Measurements from ENCODE around the gene IFNL1. TPM values are rescaled to one million over a fixed set of nuclear protein-coding genes. Genes with fewer than 3 reads are reported as not detected.
"Not testable (repeated sequence)": the region's sequence is repeated elsewhere in the genome, so short reads cannot be mapped to it uniquely, and the experiment has no call there.

Gene IFNL1
- total and polyA plus RNA-seq, 3 experiments from 2014 or later: 4.6 TPM; not detected in 2

- no peaks in the 10 kb centered on the region for H3K9me3 Mint-ChIP-seq
- Histone ChIP-seq H3K9me3 (ENCODE audit: low read length) (no peaks in the 10 kb centered on the region), H3K36me3 (ENCODE audit: insufficient read depth, low read length) (no peaks in the 10 kb centered on the region), H3K4me3 (ENCODE audit: low read length) (no peak overlapping the region), H3K27ac (ENCODE audit: low read depth, low read length) (no peak overlapping the region), H3K4me1 (ENCODE audit: insufficient read depth, low read length) (no peaks in the 10 kb centered on the region), H3K27me3 (ENCODE audit: insufficient read depth, low read length, poor library complexity, severe bottlenecking) (no peaks in the 10 kb centered on the region)
- POLR2A ChIA-PET: no interaction called here
- CTCF ChIA-PET: no interaction called here
- H3K4me3 Mint-ChIP-seq: no peak overlapping the region
- H3K4me1 Mint-ChIP-seq: peaks cover 5 to 19% (median 15%) of the 10 kb centered on the region in 3 donors
- DNase-seq: peak in 1 of 5 donors; percentile 45
- H3K27me3 Mint-ChIP-seq: peaks cover 0 to 1% of the 10 kb centered on the region in 2 donors
- peaks cover 2 to 43% (median 10%) of the 10 kb centered on the region in 3 donors for H3K36me3 Mint-ChIP-seq
- H3K27ac Mint-ChIP-seq: no peak overlapping the region
Observed at GRCh38 chr19:39307822-39308530, 11.8 kb downstream of the IFNL1 start.

- peak in 1 of 5 donors; percentile 39 for DNase-seq
- Mint-ChIP-seq H3K4me1 (peaks cover 5 to 19% (median 15%) of the 10 kb centered on the region in 3 donors), H3K27me3 (peaks cover 0 to 1% of the 10 kb centered on the region in 2 donors), H3K27ac (peak overlapping the region in 3 of 8 donors; percentile 17 to 73 (median 63)), H3K36me3 (peaks cover 2 to 48% (median 10%) of the 10 kb centered on the region in 3 donors), H3K9me3 (no peaks in the 10 kb centered on the region), H3K4me3 (peak overlapping the region in 1 of 7 donors; percentile 26)
- no peaks in the 10 kb centered on the region for H3K27me3 ChIP-seq (ENCODE audit: insufficient read depth, low read length, poor library complexity, severe bottlenecking)
- CTCF ChIA-PET: interaction anchor here (0.5 kb wide), 1 partner anchor 46 kb away, joined by 3 read pairs; no protein-coding TSS in a partner anchor
- H3K27ac ChIP-seq (ENCODE audit: low read depth, low read length): no peak overlapping the region
- POLR2A ChIA-PET: interaction anchor here (0.7 kb wide), 1 partner anchor 9 kb away, joined by 8 read pairs; no protein-coding TSS in a partner anchor
- H3K36me3 ChIP-seq (ENCODE audit: insufficient read depth, low read length): no peaks in the 10 kb centered on the region
- no peak overlapping the region for H3K4me3 ChIP-seq (ENCODE audit: low read length)
- H3K9me3 ChIP-seq (ENCODE audit: low read length): no peaks in the 10 kb centered on the region
- no peaks in the 10 kb centered on the region for H3K4me1 ChIP-seq (ENCODE audit: insufficient read depth, low read length)
Observed at GRCh38 chr19:39308531-39309304, 12.5 kb downstream of the IFNL1 start.

- CTCF ChIA-PET: interaction anchor here (0.5 kb wide), 1 partner anchor 46 kb away, joined by 3 read pairs; no protein-coding TSS in a partner anchor
- H3K27me3 Mint-ChIP-seq; H3K9me3 Mint-ChIP-seq; H3K36me3 ChIP-seq (ENCODE audit: insufficient read depth, low read length); H3K4me1 ChIP-seq (ENCODE audit: insufficient read depth, low read length); H3K4me3 Mint-ChIP-seq; H3K27ac ChIP-seq (ENCODE audit: low read depth, low read length); H3K4me3 ChIP-seq (ENCODE audit: low read length); H3K27ac Mint-ChIP-seq; H3K27me3 ChIP-seq (ENCODE audit: insufficient read depth, low read length, poor library complexity, severe bottlenecking); H3K9me3 ChIP-seq (ENCODE audit: low read length): not testable (repeated sequence)
- Mint-ChIP-seq H3K36me3 (peaks cover 2 to 53% (median 10%) of the 10 kb centered on the region in 3 donors), H3K4me1 (peaks cover 5 to 19% (median 15%) of the 10 kb centered on the region in 3 donors)
- POLR2A ChIA-PET: interaction anchor here (0.7 kb wide), 1 partner anchor 10 kb away, joined by 8 read pairs; no protein-coding TSS in a partner anchor
- DNase-seq: peak in 1 of 5 donors; percentile 14
Observed at GRCh38 chr19:39309305-39309670, 13.1 kb downstream of the IFNL1 start.

GRCh38 chr19:39310558-39311311 lies 14.5 kb downstream of the IFNL1 start:
- Histone ChIP-seq H3K4me3 (ENCODE audit: low read length) (no peak overlapping the region), H3K27me3 (ENCODE audit: insufficient read depth, low read length, poor library complexity, severe bottlenecking) (no peaks in the 10 kb centered on the region), H3K4me1 (ENCODE audit: insufficient read depth, low read length) (no peaks in the 10 kb centered on the region), H3K27ac (ENCODE audit: low read depth, low read length) (peak overlapping the region; percentile 47), H3K36me3 (ENCODE audit: insufficient read depth, low read length) (no peaks in the 10 kb centered on the region), H3K9me3 (ENCODE audit: low read length) (no peaks in the 10 kb centered on the region)
- H3K4me3 Mint-ChIP-seq: no peak overlapping the region
- H3K27ac Mint-ChIP-seq: peak overlapping the region in 4 of 8 donors; percentile 29 to 95 (median 66)
- no peaks in the 10 kb centered on the region for H3K9me3 Mint-ChIP-seq
- H3K4me1 Mint-ChIP-seq: peaks cover 5 to 19% (median 15%) of the 10 kb centered on the region in 3 donors
- ChIA-PET CTCF (no interaction called here), POLR2A (no interaction called here)
- peak in 1 of 5 donors; percentile 21 for DNase-seq
- peaks cover 3 to 64% (median 11%) of the 10 kb centered on the region in 3 donors for H3K36me3 Mint-ChIP-seq
- H3K27me3 Mint-ChIP-seq: no peaks in the 10 kb centered on the region

GRCh38 chr19:39314016-39314728 lies 18.0 kb downstream of the IFNL1 start:
- H3K9me3 Mint-ChIP-seq: no peaks in the 10 kb centered on the region

GRCh38 chr19:39315933-39316332 lies 19.7 kb downstream of the IFNL1 start:
- H3K9me3 ChIP-seq (ENCODE audit: low read length): no peaks in the 10 kb centered on the region
- ChIA-PET CTCF (interaction anchor here (1.0 kb wide), 1 partner anchor 12 kb away, joined by 3 read pairs; no protein-coding TSS in a partner anchor), POLR2A (no interaction called here)
- Mint-ChIP-seq H3K4me1 (peaks cover 23 to 33% (median 24%) of the 10 kb centered on the region in 3 donors), H3K27ac (peak overlapping the region in 3 of 8 donors; percentile 46 to 82 (median 55)), H3K36me3 (peaks cover 11 to 52% (median 13%) of the 10 kb centered on the region in 3 donors), H3K9me3 (no peaks in the 10 kb centered on the region), H3K27me3 (no peaks in the 10 kb centered on the region), H3K4me3 (no peak overlapping the region)
- no peaks in the 10 kb centered on the region for H3K36me3 ChIP-seq (ENCODE audit: insufficient read depth, low read length)
- no peaks in the 10 kb centered on the region for H3K27me3 ChIP-seq (ENCODE audit: insufficient read depth, low read length, poor library complexity, severe bottlenecking)
- H3K27ac ChIP-seq (ENCODE audit: low read depth, low read length): no peak overlapping the region
- DNase-seq: no peak
- H3K4me1 ChIP-seq (ENCODE audit: insufficient read depth, low read length): peaks cover 14% of the 10 kb centered on the region
- no peak overlapping the region for H3K4me3 ChIP-seq (ENCODE audit: low read length)

More at GRCh38 chr19:39314016-39314728, 18.0 kb downstream of the IFNL1 start:
- Mint-ChIP-seq H3K4me3 (no peak overlapping the region), H3K36me3 (peaks cover 9 to 67% (median 13%) of the 10 kb centered on the region in 3 donors), H3K27me3 (no peaks in the 10 kb centered on the region), H3K27ac (no peak overlapping the region), H3K4me1 (peaks cover 16 to 34% (median 21%) of the 10 kb centered on the region in 3 donors)
- no peak overlapping the region for H3K4me3 ChIP-seq (ENCODE audit: low read length)
- DNase-seq: peak in 1 of 5 donors; percentile 43
- ChIA-PET POLR2A (no interaction called here), CTCF (interaction anchor here (1.4 kb wide), 1 partner anchor 10 kb away, joined by 3 read pairs; no protein-coding TSS in a partner anchor)
- no peaks in the 10 kb centered on the region for H3K27me3 ChIP-seq (ENCODE audit: insufficient read depth, low read length, poor library complexity, severe bottlenecking)
- no peaks in the 10 kb centered on the region for H3K9me3 ChIP-seq (ENCODE audit: low read length)
- H3K4me1 ChIP-seq (ENCODE audit: insufficient read depth, low read length): peaks cover 2% of the 10 kb centered on the region
- no peaks in the 10 kb centered on the region for H3K36me3 ChIP-seq (ENCODE audit: insufficient read depth, low read length)
- H3K27ac ChIP-seq (ENCODE audit: low read depth, low read length): no peak overlapping the region

GRCh38 chr19:39316627-39317321 lies 20.6 kb downstream of the IFNL1 start:
- peaks cover 14% of the 10 kb centered on the region for H3K4me1 ChIP-seq (ENCODE audit: insufficient read depth, low read length)
- Mint-ChIP-seq H3K4me1 (peaks cover 27 to 34% (median 29%) of the 10 kb centered on the region in 3 donors), H3K27ac (peak overlapping the region in 5 of 8 donors; percentile 20 to 68 (median 46)), H3K27me3 (no peaks in the 10 kb centered on the region), H3K36me3 (peaks cover 6 to 44% (median 11%) of the 10 kb centered on the region in 3 donors), H3K9me3 (no peaks in the 10 kb centered on the region), H3K4me3 (peak overlapping the region in 1 of 7 donors; percentile 79)
- no peak for DNase-seq
- H3K4me3 ChIP-seq (ENCODE audit: low read length): no peak overlapping the region
- ChIA-PET CTCF (interaction anchor here (1.0 kb wide), 1 partner anchor 11 kb away, joined by 3 read pairs; no protein-coding TSS in a partner anchor), POLR2A (no interaction called here)
- H3K9me3 ChIP-seq (ENCODE audit: low read length): no peaks in the 10 kb centered on the region
- no peaks in the 10 kb centered on the region for H3K27me3 ChIP-seq (ENCODE audit: insufficient read depth, low read length, poor library complexity, severe bottlenecking)
- no peak overlapping the region for H3K27ac ChIP-seq (ENCODE audit: low read depth, low read length)
- no peaks in the 10 kb centered on the region for H3K36me3 ChIP-seq (ENCODE audit: insufficient read depth, low read length)

All from CD8-positive, alpha-beta memory T cell (primary cell).